ENCODE data around the gene AKT1S1. TPM values are rescaled to one million over a fixed set of nuclear protein-coding genes. Genes with fewer than 3 reads are reported as not detected.

Gene AKT1S1
- total and polyA plus RNA-seq, 2 donors (not counting 1 experiment from before 2014, with no cell fraction given), result 16.6 to 23.0 TPM

DNA sequence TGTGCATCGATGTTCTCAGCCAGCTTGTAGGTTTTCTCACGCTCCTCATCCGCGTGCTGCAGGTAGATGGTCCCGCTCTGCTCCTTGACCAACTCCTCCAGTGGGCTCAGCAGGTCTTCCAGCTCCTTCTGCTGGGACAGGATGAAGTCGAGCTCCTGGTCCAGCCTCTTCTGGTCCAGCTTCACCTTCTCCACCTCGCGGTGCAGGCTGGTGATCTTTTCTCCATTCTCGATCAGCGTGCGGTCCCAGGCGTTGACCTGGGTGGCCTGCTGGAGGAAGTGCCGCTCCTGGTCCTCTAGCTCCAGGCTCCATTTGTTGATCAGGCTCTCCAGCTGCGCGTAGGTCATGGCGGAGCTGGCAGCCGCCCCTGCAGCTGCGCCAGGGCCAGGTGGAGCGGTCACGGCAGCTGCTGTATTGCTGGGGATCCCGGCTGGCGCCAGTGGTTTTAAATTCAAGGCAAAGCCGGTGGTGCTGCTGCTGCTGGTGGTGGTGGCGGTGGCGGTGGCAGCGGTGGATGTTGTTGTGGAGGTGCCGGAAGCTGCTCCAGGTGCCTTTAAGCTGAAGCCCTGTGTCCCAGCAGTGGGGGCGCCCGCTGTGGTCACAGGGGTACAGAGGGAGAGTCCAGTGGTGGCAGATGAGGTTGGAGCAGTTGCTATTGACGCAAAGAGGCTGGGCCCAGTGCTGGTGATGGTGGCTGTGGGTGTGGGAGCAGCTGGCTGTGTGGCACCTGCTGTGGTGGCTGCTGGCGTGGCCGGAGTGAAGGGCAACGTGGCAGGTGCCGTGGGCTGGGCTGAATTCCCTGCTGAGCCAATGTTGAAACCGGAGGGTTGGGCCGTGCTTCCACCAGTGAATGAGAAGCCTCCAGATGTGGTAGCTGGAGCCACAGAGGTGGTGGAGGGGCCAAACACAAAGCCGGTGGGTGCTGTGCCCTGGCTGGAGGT, 31.6 kb upstream of the AKT1S1 start:
- Histone ChIP-seq H3K9me3 (ENCODE audit: control extremely low read depth in 1 of 3, control insufficient read depth in 2 of 3, insufficient read depth in 1 of 3, low read length in 2 of 3) (peaks cover 0 to 16% (median 0%) of the 10 kb centered on the region in 3 donors), H3K4me3 (ENCODE audit: control extremely low read depth in 1 of 5, extremely low read depth in 1 of 5, insufficient read depth in 1 of 5, low read depth in 2 of 5, low read length in 4 of 5) (no peak overlapping the region), H3K4me2 (replicated peaks; ENCODE audit: low read depth, low read length, poor library complexity, severe bottlenecking) (no peak overlapping the region), H3K4me1 (ENCODE audit: control insufficient read depth in 2 of 2, insufficient read depth in 2 of 2, low read length in 2 of 2) (peaks cover 47 to 59% of the 10 kb centered on the region in 2 donors), H2AFZ (ENCODE audit: insufficient read depth, low read depth, low read length, poor library complexity, severe bottlenecking) (no peak overlapping the region), H4K20me1 (ENCODE audit: control insufficient read depth, insufficient read depth, low read length, poor library complexity, severe bottlenecking) (peaks cover 39% of the 10 kb centered on the region), H3K9ac (ENCODE audit: low read length) (no peak overlapping the region), H3K79me2 (ENCODE audit: control insufficient read depth, insufficient read depth, low read length) (peaks cover 27% of the 10 kb centered on the region), H3K27me3 (replicated peaks in 1 of 4; ENCODE audit: control extremely low read depth in 1 of 4, control insufficient read depth in 3 of 4, insufficient read depth in 4 of 4, low read length in 3 of 4) (no peaks in the 10 kb centered on the region), H3K36me3 (replicated peaks in 1 of 2; ENCODE audit: control extremely low read depth in 1 of 2, control insufficient read depth in 1 of 2, extremely low read depth in 1 of 2, insufficient read depth in 2 of 2, low read length in 1 of 2) (peaks cover 0 to 29% of the 10 kb centered on the region in 2 experiments), H3K27ac (ENCODE audit: low read length in 2 of 2) (no peak overlapping the region)
- intact Hi-C loops (cut with micrococcal nuclease), result no loop called here
- no peak for TF ChIP-seq CTCF (IDR thresholded peaks at IDR 0.05)
- 97% methylated on average over 37 of the region's 37 CpGs for WGBS (ENCODE audit: insufficient coverage)
- DNase-seq (no peak), ATAC-seq (ENCODE audit: low read depth) (no peak)
- Mint-ChIP-seq H3K9me3 (ENCODE audit: insufficient read depth) (peaks cover 3% of the 10 kb centered on the region), H3K4me1 (peaks cover 76% of the 10 kb centered on the region), H3K4me3 (peak overlapping the region; percentile 13), H3K27ac (peak overlapping the region; percentile 85), H3K27me3 (no peaks in the 10 kb centered on the region)
- ChIA-PET POLR2A (interaction anchor here (0.6 to 3.1 kb wide), 3 partner anchors 8 to 21 kb away, joined by 3 to 12 read pairs (median 4); partner anchors contain the start of genes ATF5 and NUP62), CTCF (interaction anchor here (1.2 to 3.5 kb wide), 2 partner anchors 11 to 19 kb away, joined by 4 to 12 read pairs; no protein-coding TSS in a partner anchor)
